HG03439 (cell line): ENCODE results near the gene KCNQ1.

Experiments
- ATAC-seq: cut with Tn5 transposase; IDR thresholded peaks from one replicate; pipeline ENCODE4 v1.9.1; 2021; ENCODE audit warnings: mild to moderate bottlenecking, moderate library complexity; ENCODE audit not compliant: unreplicated experiment

The KCNQ1 gene

DNA sequence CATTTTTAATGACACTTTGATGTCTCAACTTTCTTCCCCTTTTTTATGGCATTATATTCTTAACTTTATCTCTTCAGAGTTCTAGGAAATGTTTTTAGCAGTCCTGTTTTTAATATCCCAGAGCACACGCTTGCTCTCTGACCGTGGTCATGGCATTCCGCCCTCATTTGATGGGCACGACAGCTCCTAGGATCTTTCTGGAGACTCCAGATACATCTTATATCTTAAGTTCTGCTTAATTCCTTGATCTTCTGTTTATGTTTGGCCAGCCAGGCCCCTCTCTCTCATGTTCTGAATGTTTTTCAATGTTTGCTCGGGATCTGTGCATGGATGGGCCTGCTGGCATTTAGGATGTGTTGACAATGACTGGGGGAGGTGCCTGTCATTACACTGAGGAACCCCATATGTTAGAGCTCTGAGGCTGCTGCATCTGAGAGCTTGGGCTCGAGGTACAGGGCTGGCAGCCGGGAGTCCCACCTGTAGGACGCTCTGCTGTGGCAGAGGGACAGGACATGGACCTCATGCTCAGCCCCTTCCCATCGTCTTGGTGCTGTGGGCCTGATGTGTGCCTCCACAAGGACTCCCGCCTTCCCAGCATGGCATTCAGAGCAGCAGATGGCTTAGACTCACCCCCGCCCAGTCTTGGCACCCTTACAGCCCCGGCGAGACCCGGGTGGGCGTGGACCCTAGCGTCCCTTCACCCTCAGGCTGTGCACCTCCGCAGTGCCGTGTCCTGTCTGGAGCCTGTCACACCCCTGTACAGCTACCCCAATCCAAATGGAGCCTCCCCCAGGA lies 365.8 kb downstream of the KCNQ1 start:
- no peak for ATAC-seq

GRCh38 chr11:2811206-2812091 lies 366.6 kb downstream of the KCNQ1 start:
- ATAC-seq = no peak

DNA sequence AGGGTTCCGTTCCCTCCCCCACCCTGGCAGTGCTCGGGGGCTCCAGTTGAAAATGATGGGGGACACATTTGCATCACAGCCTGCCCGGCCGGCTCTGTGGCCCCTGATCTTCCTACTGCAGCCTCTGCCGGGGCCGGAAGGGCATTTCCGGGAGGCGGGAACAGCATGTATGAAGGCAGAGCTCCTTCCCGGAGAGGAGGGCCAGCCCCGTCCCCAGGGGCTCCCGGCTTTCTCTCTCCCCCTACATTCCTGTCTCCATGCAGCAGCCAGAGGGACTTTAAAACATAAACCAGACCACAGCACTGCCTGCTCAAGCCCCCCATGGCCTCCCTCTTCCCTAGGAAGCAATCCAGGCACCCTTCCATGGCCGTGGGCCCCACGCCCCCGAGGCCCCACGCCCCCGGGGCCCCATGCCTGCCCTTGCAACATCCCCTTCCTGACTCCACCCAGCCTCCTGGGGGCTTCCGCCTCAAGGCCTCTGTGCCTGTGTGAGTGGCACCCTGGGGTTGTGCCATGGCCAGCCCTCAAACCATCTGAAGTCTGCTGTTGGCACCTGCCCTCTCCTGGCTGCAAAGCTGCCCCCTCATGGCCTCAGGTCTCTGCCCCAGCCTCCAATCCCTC lies 367.7 kb downstream of the KCNQ1 start:
- no peak for ATAC-seq

DNA sequence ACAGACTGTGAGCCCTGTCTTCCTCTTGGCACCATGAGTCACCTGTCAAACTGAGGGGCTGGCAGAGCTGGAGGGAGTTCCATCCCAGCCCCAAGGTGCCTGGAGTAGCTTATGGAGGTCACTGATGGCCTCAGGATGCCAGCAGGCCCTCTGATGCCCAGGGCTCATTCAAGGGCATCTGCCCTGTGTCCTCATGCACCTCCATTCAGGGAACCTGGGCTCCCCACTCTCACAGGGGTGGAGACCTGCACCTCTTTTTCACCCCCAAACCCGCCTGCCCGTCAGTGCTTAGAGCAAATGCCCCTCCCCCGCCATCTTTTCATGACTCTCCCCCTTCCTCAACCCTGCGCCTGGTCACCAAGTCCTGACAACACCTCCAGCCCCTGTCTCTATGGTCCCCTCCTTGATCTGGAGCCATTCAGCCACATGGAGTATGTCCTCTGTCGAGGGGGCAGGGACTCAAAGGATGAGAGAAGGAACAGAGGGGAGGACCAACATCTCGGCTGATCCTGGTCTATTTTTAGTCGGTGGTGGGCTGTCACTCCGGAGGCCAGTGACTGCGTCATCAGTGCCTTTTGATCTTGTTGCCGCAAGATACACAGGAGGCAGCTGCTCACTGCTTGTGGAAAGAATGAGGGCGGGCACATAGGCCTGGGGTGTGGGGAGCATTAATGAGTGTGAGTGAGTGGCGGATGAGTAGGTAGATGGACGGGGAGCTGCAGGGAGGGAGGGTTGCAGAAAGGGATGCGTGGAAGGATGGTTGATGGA lies 368.5 kb downstream of the KCNQ1 start:
- no peak for ATAC-seq

DNA sequence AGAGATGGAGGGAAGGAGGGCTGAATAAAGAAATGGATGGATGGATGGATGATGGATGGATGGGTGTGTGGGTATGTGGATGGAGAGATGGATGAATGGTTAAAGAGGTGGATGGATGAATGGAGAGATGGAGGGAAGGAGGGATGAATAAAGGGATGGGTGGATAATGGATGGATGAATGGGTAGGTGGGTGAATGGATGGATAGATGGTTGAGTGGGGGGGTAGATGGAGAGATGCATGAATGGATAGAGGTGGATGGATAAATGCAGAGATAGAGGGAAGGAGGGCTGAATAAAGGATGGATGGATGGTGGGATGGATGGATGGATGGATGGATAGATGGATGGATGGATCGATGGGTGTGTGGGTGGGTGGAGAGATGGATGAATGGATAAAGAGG lies 369.2 kb downstream of the KCNQ1 start:
- no peak for ATAC-seq

- ATAC-seq = no peak
These were observed 369.9 kb downstream of the KCNQ1 start for GRCh38 chr11:2814751-2815150.

DNA sequence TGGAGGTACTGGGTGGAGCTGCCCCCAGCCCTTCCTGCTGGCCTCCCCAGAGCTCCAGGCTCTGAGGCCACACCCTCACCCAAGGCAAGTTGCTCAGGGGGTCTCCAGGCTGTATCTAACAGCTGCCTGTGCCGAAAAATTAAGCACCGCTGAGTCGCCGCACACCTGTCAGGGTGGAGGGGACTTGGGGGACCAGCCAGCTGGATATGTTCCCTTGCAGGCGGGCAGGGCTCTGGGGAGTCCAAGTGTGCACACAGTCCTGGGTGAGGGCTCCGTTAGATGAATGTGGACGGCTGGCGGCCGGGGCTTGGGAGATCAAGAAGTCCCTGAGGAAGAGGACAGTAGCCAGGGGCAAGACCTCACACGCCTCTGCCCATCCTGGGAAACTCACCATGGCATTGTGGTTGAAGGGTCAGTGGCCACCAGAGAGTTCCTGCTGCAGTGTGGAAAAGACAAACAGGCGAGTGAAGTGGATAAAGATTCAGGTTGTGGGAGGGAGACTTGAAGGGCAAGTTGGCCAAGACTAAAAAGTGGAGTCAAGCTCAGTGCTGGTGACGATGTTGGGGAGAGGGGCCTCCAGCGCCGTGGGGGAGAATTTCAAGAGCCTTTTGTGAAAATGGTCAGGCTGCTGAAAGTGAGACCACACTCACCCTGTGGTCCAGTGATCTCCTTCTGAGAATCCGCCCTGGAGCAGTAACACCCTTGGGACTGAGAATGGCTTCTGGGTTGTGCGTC lies 371.1 kb downstream of the KCNQ1 start:
- no peak for ATAC-seq

GRCh38 chr11:2816523-2816922 lies 371.7 kb downstream of the KCNQ1 start:
- ATAC-seq = no peak

- no peak for ATAC-seq
These were observed 372.2 kb downstream of the KCNQ1 start for GRCh38 chr11:2816941-2817421.

GRCh38 chr11:2817431-2817830 lies 372.6 kb downstream of the KCNQ1 start:
- no peak for ATAC-seq

DNA sequence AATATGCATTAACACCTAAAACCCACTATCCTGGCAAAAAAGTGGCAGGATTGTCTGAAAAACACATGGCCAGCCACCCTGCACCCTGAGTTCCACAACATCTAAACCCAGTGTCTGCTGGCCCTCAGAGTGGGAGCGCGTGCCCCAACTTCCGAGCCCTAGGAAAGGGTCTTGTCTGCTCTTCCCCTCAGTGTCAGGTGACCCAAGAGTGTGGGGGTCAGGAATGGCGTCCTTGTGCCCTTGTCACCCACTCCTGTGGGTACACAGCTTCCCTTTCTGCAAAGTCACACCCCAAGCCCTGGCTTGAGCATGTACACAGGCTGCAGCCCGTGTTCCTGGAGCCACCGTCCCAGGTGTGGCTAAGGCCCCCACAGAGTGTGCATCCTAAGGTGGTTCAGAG lies 373.2 kb downstream of the KCNQ1 start:
- ATAC-seq = no peak

DNA sequence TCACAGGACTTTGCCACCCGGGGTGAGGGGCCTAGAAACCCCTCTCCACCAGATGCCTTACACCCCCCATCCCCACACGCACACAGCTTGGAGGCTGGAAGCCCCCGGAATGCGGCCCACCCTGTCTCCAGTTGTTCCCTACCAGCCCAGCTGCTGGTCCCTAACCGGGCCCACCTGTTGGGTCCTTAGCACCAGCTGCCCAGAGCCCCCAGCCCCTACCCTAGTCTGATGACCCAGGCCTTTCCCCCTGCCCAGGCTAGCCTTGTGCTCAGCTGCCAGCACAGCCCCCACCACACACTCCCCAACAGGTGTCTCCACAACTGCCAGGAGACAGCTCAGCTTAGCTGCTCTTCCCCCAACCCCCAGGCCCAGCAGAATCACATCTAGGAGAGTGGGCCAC lies 373.7 kb downstream of the KCNQ1 start:
- no peak for ATAC-seq

GRCh38 chr11:2819316-2819715 lies 374.5 kb downstream of the KCNQ1 start:
- ATAC-seq = no peak

GRCh38 chr11:2820976-2821375 lies 376.2 kb downstream of the KCNQ1 start:
- ATAC-seq = no peak

DNA sequence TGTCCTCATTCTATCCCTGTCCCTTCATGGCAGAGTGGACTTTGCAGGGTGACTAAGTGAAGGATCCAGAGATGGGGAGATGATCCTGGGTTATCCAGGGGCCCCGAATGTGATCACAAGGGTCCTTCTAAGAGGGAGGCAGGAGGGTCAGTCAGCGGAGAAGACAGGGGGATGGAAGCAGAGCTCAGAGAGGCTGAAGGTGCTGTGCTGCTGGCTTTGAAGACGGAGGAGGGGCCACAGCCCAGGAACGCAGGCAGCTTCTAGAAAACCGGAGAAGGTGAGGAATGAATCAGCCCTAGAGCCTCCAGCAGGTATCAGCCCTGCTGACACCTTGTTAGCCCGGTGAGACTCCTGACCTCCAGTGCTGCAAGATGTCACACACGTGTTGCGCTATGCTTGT lies 377.1 kb downstream of the KCNQ1 start:
- no peak for ATAC-seq

DNA sequence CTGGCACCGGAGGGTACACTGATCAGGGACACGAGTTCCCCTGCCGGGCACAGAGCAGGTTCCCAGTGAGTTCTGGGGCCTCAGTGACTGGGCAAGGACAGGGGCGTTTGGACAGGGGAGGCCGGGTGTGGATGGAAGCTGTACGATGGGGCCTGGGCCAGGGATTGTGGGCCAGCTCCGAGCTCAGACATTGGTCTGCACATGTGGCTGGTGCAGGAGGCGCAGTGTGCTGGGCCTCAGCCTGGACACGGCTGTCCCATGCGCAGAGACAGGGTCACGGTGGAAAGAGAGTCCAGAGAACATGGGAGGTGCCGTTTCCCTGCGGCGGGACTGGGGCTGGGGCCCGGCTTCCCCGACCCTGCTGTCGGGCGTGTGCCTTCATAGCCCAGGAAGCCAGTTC lies 380.0 kb downstream of the KCNQ1 start:
- ATAC-seq = no peak

DNA sequence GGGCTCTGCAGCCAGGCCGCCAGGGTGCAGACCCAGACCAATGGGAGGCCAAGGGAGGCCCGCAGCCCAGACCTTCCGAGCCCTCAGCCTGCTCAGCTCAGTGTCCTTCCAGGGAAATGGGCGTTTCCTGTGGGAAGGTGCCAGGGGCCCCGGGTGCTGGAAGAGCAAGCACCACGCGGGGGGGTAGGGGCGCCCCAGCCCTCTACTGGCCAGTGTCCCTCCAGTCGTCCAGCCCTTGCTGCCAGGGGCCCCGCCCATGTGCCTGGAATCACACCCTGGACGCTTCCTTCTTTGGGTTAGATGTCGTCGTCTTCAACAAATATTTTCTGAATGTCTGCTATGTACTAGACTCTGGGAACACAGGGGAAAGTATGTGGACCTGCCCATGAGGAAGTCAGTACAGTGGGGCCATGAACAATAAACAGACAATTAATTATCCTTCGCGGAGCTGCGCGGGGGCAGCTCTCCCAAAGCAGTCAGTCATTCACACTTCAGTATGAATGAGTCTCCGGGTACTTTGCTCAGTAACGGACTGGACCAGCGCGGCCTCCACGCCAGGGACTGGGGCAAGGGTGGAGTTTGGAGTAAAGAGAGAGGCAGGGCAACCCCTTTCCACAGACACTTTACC lies 380.6 kb downstream of the KCNQ1 start:
- ATAC-seq = no peak

DNA sequence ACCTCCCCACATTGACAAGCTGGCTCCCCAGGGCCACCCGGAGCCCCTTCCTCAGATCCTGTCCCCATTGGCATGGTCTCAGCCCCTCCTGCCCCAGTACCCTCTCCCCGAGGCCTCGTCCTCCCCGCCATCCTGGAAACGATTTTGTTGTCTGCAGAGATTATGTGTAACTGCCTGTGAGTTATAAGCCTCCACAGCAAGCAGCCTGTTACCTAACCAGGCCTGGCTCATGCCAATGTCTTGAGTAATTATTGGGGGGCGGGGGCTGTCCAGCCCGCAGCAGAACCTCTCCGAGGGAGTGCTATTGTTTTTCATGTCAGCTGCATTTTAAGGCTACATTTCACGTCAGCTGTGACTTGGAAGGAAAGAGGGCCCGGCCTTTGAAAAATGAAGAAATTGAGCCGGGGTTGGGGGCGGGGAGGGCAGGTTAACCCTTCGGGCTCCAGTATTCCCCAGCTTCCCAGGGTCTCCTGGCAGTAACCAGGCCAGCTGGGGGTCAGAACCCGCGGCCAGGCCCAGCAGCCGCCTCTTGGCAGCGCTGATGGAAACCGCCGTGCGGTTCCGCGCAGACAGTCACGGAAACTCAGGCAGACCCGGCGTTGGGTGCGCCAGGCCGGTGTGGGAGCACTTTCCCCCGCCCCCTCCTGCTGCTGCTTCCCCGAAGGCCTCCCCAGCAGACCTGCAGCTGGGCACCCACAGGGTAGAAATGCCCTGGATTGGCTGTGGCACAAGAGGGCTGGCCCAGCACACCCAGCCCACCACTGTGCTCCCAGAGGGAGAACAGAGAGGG lies 381.3 kb downstream of the KCNQ1 start:
- ATAC-seq = no peak

- no peak for ATAC-seq
These were observed 381.9 kb downstream of the KCNQ1 start for GRCh38 chr11:2826679-2827056.
